ENCODE data around the gene BLOC1S1. TPM values are rescaled to one million over a fixed set of nuclear protein-coding genes. Genes with fewer than 3 reads are reported as not detected.

The BLOC1S1 gene
- total RNA-seq, 4 donors from 2014 or later, result 255 to 434 (median 300) TPM

GRCh38 chr12:55695349-55695748, 20.5 kb upstream of the BLOC1S1 start:
- intact Hi-C loops (cut with DNase I; ENCODE audit: low total_unique reads), result no loop called here
- DNase-seq (peak in 1 of 2 donors; percentile 6), ATAC-seq (no peak)
- TF ChIP-seq, protein P1, sequence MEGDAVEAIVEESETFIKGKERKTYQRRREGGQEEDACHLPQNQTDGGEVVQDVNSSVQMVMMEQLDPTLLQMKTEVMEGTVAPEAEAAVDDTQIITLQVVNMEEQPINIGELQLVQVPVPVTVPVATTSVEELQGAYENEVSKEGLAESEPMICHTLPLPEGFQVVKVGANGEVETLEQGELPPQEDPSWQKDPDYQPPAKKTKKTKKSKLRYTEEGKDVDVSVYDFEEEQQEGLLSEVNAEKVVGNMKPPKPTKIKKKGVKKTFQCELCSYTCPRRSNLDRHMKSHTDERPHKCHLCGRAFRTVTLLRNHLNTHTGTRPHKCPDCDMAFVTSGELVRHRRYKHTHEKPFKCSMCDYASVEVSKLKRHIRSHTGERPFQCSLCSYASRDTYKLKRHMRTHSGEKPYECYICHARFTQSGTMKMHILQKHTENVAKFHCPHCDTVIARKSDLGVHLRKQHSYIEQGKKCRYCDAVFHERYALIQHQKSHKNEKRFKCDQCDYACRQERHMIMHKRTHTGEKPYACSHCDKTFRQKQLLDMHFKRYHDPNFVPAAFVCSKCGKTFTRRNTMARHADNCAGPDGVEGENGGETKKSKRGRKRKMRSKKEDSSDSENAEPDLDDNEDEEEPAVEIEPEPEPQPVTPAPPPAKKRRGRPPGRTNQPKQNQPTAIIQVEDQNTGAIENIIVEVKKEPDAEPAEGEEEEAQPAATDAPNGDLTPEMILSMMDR (IDR thresholded peaks at IDR 0.05 in 4 of 5, conservative IDR thresholded peaks at IDR 0.05 in 1 of 5), result no peak
- TF ChIP-seq POLR2A (IDR thresholded peaks at IDR 0.05), result no peak
- H3K36me3 ChIP-seq, result peaks cover 0 to 85% of the 10 kb centered on the region in 2 donors
- H3K9me3 ChIP-seq, result no peaks in the 10 kb centered on the region
- H3K27ac ChIP-seq, result peak overlapping the region in 2 of 4 donors; percentile 7 to 48
- H3K4me1 ChIP-seq, result peaks cover 6 to 7% of the 10 kb centered on the region in 2 donors
- H3K27me3 ChIP-seq, result no peaks in the 10 kb centered on the region
- in situ Hi-C loops (cut with MboI; ENCODE audit: low sequenced_read_pairs in 4 of 4), result no loop called here
- H3K4me3 ChIP-seq, result no peak overlapping the region

DNA sequence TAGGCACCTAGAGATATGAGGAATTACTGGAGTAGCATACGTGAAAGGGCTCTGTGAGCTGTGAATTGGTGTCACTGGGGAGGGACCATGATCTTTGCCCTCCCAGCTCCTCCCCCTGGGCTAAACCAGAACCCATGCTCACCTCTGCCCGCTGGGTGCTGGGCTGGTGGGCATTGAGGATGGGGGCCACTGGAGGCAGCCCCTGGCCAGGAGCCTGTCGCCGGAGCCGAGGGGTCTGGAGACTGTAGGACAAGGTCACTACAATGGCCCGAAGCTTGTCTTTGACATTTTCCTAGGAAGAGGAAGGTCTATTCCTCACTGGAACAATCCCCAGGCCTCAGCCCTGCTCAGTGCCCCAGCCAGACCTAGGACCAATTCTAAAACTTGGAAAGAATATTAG, 19.7 kb upstream of the BLOC1S1 start:
- TF ChIP-seq, protein P1 (IDR thresholded peaks at IDR 0.05 in 4 of 5, conservative IDR thresholded peaks at IDR 0.05 in 1 of 5), result no peak

DNA sequence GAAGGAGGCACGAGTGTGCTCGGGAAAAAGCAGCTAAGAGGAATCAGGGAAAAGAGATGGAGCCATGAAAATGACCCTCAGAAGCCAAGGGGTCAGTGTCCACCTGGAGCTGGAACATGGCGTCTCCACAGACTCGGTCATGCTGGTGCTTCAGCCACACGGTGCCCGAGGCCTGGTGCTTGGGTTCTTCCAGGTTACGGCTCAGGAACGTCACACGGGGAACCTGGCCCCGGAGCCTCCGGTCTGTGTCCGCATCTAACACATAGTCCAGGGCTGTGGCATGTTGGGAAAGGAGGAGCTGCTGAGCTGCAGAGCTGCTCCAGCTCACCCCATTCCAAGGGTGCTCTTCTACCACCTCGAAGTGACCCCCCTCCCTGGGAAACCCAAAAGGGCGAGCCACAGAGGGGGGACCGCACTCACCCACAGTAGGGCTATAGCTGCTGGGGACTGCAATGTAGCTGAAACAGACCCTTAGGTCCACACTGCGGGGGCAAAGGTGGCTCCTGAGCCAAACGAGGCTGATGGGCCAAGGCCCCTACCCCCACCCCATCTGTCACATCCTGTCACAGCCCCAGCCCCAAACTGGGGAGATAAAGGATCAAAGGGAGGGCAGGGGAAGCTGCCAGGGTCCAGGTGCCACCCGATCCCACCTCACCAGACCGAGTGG, 18.9 kb upstream of the BLOC1S1 start:
- no peak overlapping the region for H3K4me3 ChIP-seq
- intact Hi-C loops (cut with DNase I; ENCODE audit: low total_unique reads), result loop anchor here (1.0 kb wide), 1 partner anchor 11 kb away; no protein-coding TSS in a partner anchor
- in situ Hi-C loops (cut with MboI; ENCODE audit: low sequenced_read_pairs in 4 of 4), result no loop called here
- DNase-seq, result peak in 1 of 2 donors; percentile 10
- TF ChIP-seq, protein P1 (IDR thresholded peaks at IDR 0.05 in 4 of 5, conservative IDR thresholded peaks at IDR 0.05 in 1 of 5), result no peak
- no peak for TF ChIP-seq POLR2A (IDR thresholded peaks at IDR 0.05)
- no peaks in the 10 kb centered on the region for H3K9me3 ChIP-seq
- peak overlapping the region; percentile 40 to 96 (median 88) for H3K27ac ChIP-seq
- ATAC-seq, result no peak
- no peaks in the 10 kb centered on the region for H3K27me3 ChIP-seq
- peaks cover 22% of the 10 kb centered on the region in 2 donors for H3K4me1 ChIP-seq
- peaks cover 0 to 76% of the 10 kb centered on the region in 2 donors for H3K36me3 ChIP-seq

More for the DNA sequence above, 19.7 kb upstream of the BLOC1S1 start:
- in situ Hi-C loops (cut with MboI; ENCODE audit: low sequenced_read_pairs in 4 of 4) (no loop called here), intact Hi-C loops (cut with DNase I; ENCODE audit: low total_unique reads) (no loop called here)
- ATAC-seq (no peak), DNase-seq (peak in 1 of 2 donors; percentile 6)
- Histone ChIP-seq H3K27me3 (no peaks in the 10 kb centered on the region), H3K4me3 (no peak overlapping the region), H3K27ac (peak overlapping the region in 3 of 4 donors; percentile 40 to 96 (median 48)), H3K36me3 (peaks cover 0 to 83% of the 10 kb centered on the region in 2 donors), H3K9me3 (no peaks in the 10 kb centered on the region), H3K4me1 (peaks cover 14% of the 10 kb centered on the region in 2 donors)

DNA sequence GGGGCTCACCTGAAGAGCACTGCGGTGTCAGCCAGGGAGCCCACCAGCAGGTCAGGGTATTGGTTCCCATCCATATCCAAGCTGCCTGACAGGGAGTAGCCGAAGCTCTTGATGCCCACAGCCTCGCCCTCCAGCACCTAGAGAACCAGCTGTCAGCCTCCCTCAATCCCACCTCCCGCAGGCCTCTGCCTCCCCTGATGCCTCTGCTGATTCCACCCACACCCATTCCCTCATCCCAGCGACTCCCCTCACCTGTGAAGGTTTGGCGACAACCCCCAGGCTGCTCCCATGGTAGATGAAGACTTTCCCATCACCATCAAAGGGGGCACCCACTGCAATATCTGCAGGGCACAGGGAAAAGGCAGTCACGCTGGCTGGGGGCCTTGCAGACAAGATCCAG, 18.2 kb upstream of the BLOC1S1 start:
- intact Hi-C loops (cut with DNase I; ENCODE audit: low total_unique reads), result loop anchor here (1.0 kb wide), 1 partner anchor 11 kb away; no protein-coding TSS in a partner anchor
- peaks cover 28 to 29% of the 10 kb centered on the region in 2 donors for H3K4me1 ChIP-seq
- H3K36me3 ChIP-seq, result peaks cover 0 to 69% of the 10 kb centered on the region in 2 donors
- in situ Hi-C loops (cut with MboI; ENCODE audit: low sequenced_read_pairs in 4 of 4), result no loop called here
- H3K9me3 ChIP-seq, result no peaks in the 10 kb centered on the region
- DNase-seq (peak in 1 of 2 donors; percentile 11), ATAC-seq (no peak)
- TF ChIP-seq, protein P1 (IDR thresholded peaks at IDR 0.05 in 4 of 5, conservative IDR thresholded peaks at IDR 0.05 in 1 of 5), result no peak
- no peak for TF ChIP-seq POLR2A (IDR thresholded peaks at IDR 0.05)
- H3K27me3 ChIP-seq, result no peaks in the 10 kb centered on the region
- peak overlapping the region; percentile 87 to 96 (median 92) for H3K27ac ChIP-seq
- no peak overlapping the region for H3K4me3 ChIP-seq

All from gastrocnemius medialis (tissue), 4 donors.